Measurements from ENCODE around the gene FOXN3.
"Not testable (repeated sequence)": the region's sequence is repeated elsewhere in the genome, so short reads cannot be mapped to it uniquely, and the experiment has no call there.

The FOXN3 gene

GRCh38 chr14:89206389-89207031 lies 210.5 kb downstream of the FOXN3 start:
- no peak for DNase-seq (ENCODE audit: low read depth in 3 of 3, low spot score in 1 of 3)

GRCh38 chr14:89205137-89205740 lies 211.8 kb downstream of the FOXN3 start:
- no peak for DNase-seq (ENCODE audit: low read depth in 3 of 3, low spot score in 1 of 3)

GRCh38 chr14:89202413-89203190 lies 214.4 kb downstream of the FOXN3 start:
- no peak for DNase-seq (ENCODE audit: low read depth in 3 of 3, low spot score in 1 of 3)

- no peak for DNase-seq (ENCODE audit: low read depth in 3 of 3, low spot score in 1 of 3)
Measured at GRCh38 chr14:89201645-89202044, 215.4 kb downstream of the FOXN3 start.

GRCh38 chr14:89199357-89199756 lies 217.7 kb downstream of the FOXN3 start:
- DNase-seq (ENCODE audit: low read depth in 3 of 3, low spot score in 1 of 3): not testable (repeated sequence)

- no peak for DNase-seq (ENCODE audit: low read depth in 3 of 3, low spot score in 1 of 3)
Measured at GRCh38 chr14:89198544-89199329, 218.3 kb downstream of the FOXN3 start.

GRCh38 chr14:89197623-89198022 lies 219.4 kb downstream of the FOXN3 start:
- no peak for DNase-seq (ENCODE audit: low read depth in 3 of 3, low spot score in 1 of 3)

GRCh38 chr14:89196545-89196944 lies 220.5 kb downstream of the FOXN3 start:
- DNase-seq (ENCODE audit: low read depth in 3 of 3, low spot score in 1 of 3): no peak

GRCh38 chr14:89194376-89194775 lies 222.7 kb downstream of the FOXN3 start:
- no peak for DNase-seq (ENCODE audit: low read depth in 3 of 3, low spot score in 1 of 3)

GRCh38 chr14:89190765-89191513 lies 226.1 kb downstream of the FOXN3 start:
- DNase-seq (ENCODE audit: low read depth in 3 of 3, low spot score in 1 of 3): no peak

- DNase-seq (ENCODE audit: low read depth in 3 of 3, low spot score in 1 of 3): no peak
Measured at GRCh38 chr14:89188492-89188891, 228.5 kb downstream of the FOXN3 start.

GRCh38 chr14:89187501-89187900 lies 229.5 kb downstream of the FOXN3 start:
- no peak for DNase-seq (ENCODE audit: low read depth in 3 of 3, low spot score in 1 of 3)

GRCh38 chr14:89186856-89187376 lies 230.1 kb downstream of the FOXN3 start:
- DNase-seq (ENCODE audit: low read depth in 3 of 3, low spot score in 1 of 3): no peak

- no peak for DNase-seq (ENCODE audit: low read depth in 3 of 3, low spot score in 1 of 3)
Measured at GRCh38 chr14:89185919-89186855, 230.8 kb downstream of the FOXN3 start.

GRCh38 chr14:89184952-89185351 lies 232.1 kb downstream of the FOXN3 start:
- no peak for DNase-seq (ENCODE audit: low read depth in 3 of 3, low spot score in 1 of 3)

GRCh38 chr14:89182326-89182725 lies 234.7 kb downstream of the FOXN3 start:
- DNase-seq (ENCODE audit: low read depth in 3 of 3, low spot score in 1 of 3): no peak

- no peak for DNase-seq (ENCODE audit: low read depth in 3 of 3, low spot score in 1 of 3)
Measured at GRCh38 chr14:89180546-89180945, 236.5 kb downstream of the FOXN3 start.

GRCh38 chr14:89179891-89180404 lies 237.1 kb downstream of the FOXN3 start:
- no peak for DNase-seq (ENCODE audit: low read depth in 3 of 3, low spot score in 1 of 3)

Data from stimulated activated CD4-positive, alpha-beta T cell treated with anti-CD3 and anti-CD28 coated beads, TNF-alpha, amount 100 ng/mL, for 1 hour (primary cell).